Caco-2 (cell line): ENCODE data around the gene RLN2. TPM values are rescaled to one million over a fixed set of nuclear protein-coding genes. Genes with fewer than 3 reads are reported as not detected.
"Not testable (repeated sequence)": the region's sequence is repeated elsewhere in the genome, so short reads cannot be mapped to it uniquely, and the experiment has no call there.

Experiments
- BruUV-seq: library from RNA; stranded (reverse); fragments of 400-500 nt; replicated peaks from 2 replicates; lab custom pipeline; 2021; lab: Mats Ljungman, UMichigan
- CTCF ChIA-PET: fragments of 300-600 bp; sonication (Branson Sonifier 250); formaldehyde crosslinking; loops from one replicate; lab custom pipeline; 2022; ENCODE audit warnings: antibody characterized with exemption; lab: Charles Lee
- POLR2A ChIA-PET: fragments of 300-600 bp; sonication (Branson Sonifier 250); formaldehyde crosslinking; loops from one replicate; lab custom pipeline; 2022; ENCODE audit warnings: antibody characterized with exemption; lab: Charles Lee
- DNase-seq, 2 experiments: peaks; one replicate each; pipeline versions ENCODE4 v3.0.0 to v3.0.0-alpha.2; 2020 to 2022
- H3K27me3 ChIP-seq: replicated peaks from 2 replicates; pipeline ENCODE4 v1.6.0; 2011; ENCODE audit warnings: low read length; ENCODE audit not compliant: control insufficient read depth, insufficient read depth
- H3K36me3 ChIP-seq: 2 replicates; pipeline ENCODE4 v1.5.1; 2011; ENCODE audit warnings: low read length; ENCODE audit not compliant: control insufficient read depth, insufficient read depth
- H3K4me1 ChIP-seq: fragments of 250-450 bp; sonication (Bioruptor Pico); 2 replicates; pipeline ENCODE4 v1.5.1; 2020; ENCODE audit warnings: mild to moderate bottlenecking
- H3K4me3 ChIP-seq: 2 replicates; pipeline ENCODE4 v1.5.1; 2011; ENCODE audit warnings: low read depth, mild to moderate bottlenecking, control low read depth, low read length
- H3K9me3 ChIP-seq: fragments of 250-450 bp; sonication (Bioruptor Pico); 2 replicates; pipeline ENCODE4 v1.5.1; 2020; ENCODE audit warnings: mild to moderate bottlenecking, moderate library complexity
- H3K27ac Mint-ChIP-seq: one replicate; pipeline ENCODE4 v1.8.0; 2022; ENCODE audit warnings: mixed read lengths; ENCODE audit not compliant: unreplicated experiment
- H3K27me3 Mint-ChIP-seq: one replicate; pipeline ENCODE4 v1.8.0; 2022; ENCODE audit warnings: mixed read lengths; ENCODE audit not compliant: insufficient read depth, unreplicated experiment
- H3K36me3 Mint-ChIP-seq: one replicate; pipeline ENCODE4 v1.8.0; 2022; ENCODE audit warnings: mild to moderate bottlenecking, mixed read lengths; ENCODE audit not compliant: insufficient read depth, unreplicated experiment
- H3K4me1 Mint-ChIP-seq: one replicate; pipeline ENCODE4 v1.8.0; 2022; ENCODE audit warnings: low read depth, mixed read lengths; ENCODE audit not compliant: unreplicated experiment
- H3K4me3 Mint-ChIP-seq: one replicate; pipeline ENCODE4 v1.8.0; 2022; ENCODE audit warnings: mild to moderate bottlenecking, moderate library complexity, mixed read lengths; ENCODE audit not compliant: unreplicated experiment
- H3K9me3 Mint-ChIP-seq: one replicate; pipeline ENCODE4 v1.8.0; 2022; ENCODE audit warnings: mixed read lengths; ENCODE audit not compliant: unreplicated experiment
- CTCF ChIP-seq, 2 experiments: fragments of 200-600 bp in 1 of 2; IDR thresholded peaks; 1 replicate in 1 of 2; 2 replicates in 1 of 2; pipeline versions ENCODE4 v1.5.1 to v1.8.0; 2011 to 2022; ENCODE audit warnings: antibody characterized with exemption in 1 of 2, control low read depth in 1 of 2, inconsistent platforms in 1 of 2, low read depth in 1 of 2, low read length in 1 of 2, mild to moderate bottlenecking in 1 of 2, moderate library complexity in 1 of 2; ENCODE audit not compliant: insufficient read depth in 1 of 2, severe bottlenecking in 1 of 2, unreplicated experiment in 1 of 2
- intact Hi-C: fragments of 100-400 bp; cut with micrococcal nuclease; formaldehyde crosslinking; loops from one replicate; pipeline ENCODE4 v1.10.0; 2022; ENCODE audit not compliant: unreplicated experiment
- total RNA-seq: library from RNA; stranded (reverse); gene quantifications from 2 replicates; pipeline ENCODE4 v1.2.3, GENCODE V29; 2022

The RLN2 gene
- total RNA-seq, 1 experiment from 2014 or later, result 3.4 TPM

- Mint-ChIP-seq H3K27me3 (no peaks in the 10 kb centered on the region), H3K4me3 (no peak overlapping the region), H3K36me3 (no peaks in the 10 kb centered on the region), H3K9me3 (no peaks in the 10 kb centered on the region), H3K27ac (no peak overlapping the region), H3K4me1 (peaks cover 6% of the 10 kb centered on the region)
- BruUV-seq, result no TSS peak
- no peak for TF ChIP-seq CTCF (IDR thresholded peaks at IDR 0.05; ENCODE audit: insufficient read depth in 1 of 2, low read depth in 1 of 2, low read length in 1 of 2, severe bottlenecking in 1 of 2, unreplicated experiment in 1 of 2)
- Histone ChIP-seq H3K9me3 (no peaks in the 10 kb centered on the region), H3K4me1 (no peaks in the 10 kb centered on the region), H3K4me3 (no peak overlapping the region), H3K27me3 (no peaks in the 10 kb centered on the region), H3K36me3 (no peaks in the 10 kb centered on the region)
- intact Hi-C loops, result no loop called here
- ChIA-PET CTCF (no interaction called here), POLR2A (no interaction called here)
- no peak for DNase-seq
Observed at GRCh38 chr9:5336688-5337087, 32.2 kb upstream of the RLN2 start.

GRCh38 chr9:5331276-5331675 is 26.8 kb upstream of the RLN2 start:
- H3K4me1 ChIP-seq, H3K4me1 Mint-ChIP-seq, H3K36me3 Mint-ChIP-seq, H3K27me3 ChIP-seq, H3K36me3 ChIP-seq, intact Hi-C loops, H3K9me3 ChIP-seq, CTCF ChIA-PET, H3K4me3 ChIP-seq, H3K27me3 Mint-ChIP-seq, H3K9me3 Mint-ChIP-seq, H3K27ac Mint-ChIP-seq, H3K4me3 Mint-ChIP-seq, BruUV-seq, DNase-seq: not testable (repeated sequence)
- POLR2A ChIA-PET, result interaction anchor here (0.6 kb wide), 1 partner anchor 60 kb away, joined by 4 read pairs; no protein-coding TSS in a partner anchor

GRCh38 chr9:5326893-5327548 is 22.5 kb upstream of the RLN2 start:
- Histone ChIP-seq H3K27me3 (no peaks in the 10 kb centered on the region), H3K36me3 (no peaks in the 10 kb centered on the region), H3K9me3 (no peaks in the 10 kb centered on the region), H3K4me1 (no peaks in the 10 kb centered on the region), H3K4me3 (no peak overlapping the region)
- no peak for DNase-seq
- no TSS peak for BruUV-seq
- ChIA-PET POLR2A (no interaction called here), CTCF (no interaction called here)
- TF ChIP-seq CTCF (IDR thresholded peaks at IDR 0.05; ENCODE audit: insufficient read depth in 1 of 2, low read depth in 1 of 2, low read length in 1 of 2, severe bottlenecking in 1 of 2, unreplicated experiment in 1 of 2), result no peak
- H3K27me3 Mint-ChIP-seq, result peaks cover 4% of the 10 kb centered on the region
- H3K4me3 Mint-ChIP-seq, result no peak overlapping the region
- no peaks in the 10 kb centered on the region for H3K36me3 Mint-ChIP-seq
- no peak overlapping the region for H3K27ac Mint-ChIP-seq
- no peaks in the 10 kb centered on the region for H3K4me1 Mint-ChIP-seq
- peaks cover 9% of the 10 kb centered on the region for H3K9me3 Mint-ChIP-seq
- intact Hi-C loops, result no loop called here
